ENCODE measurements around the gene NUP133. TPM values are rescaled to one million over a fixed set of nuclear protein-coding genes. Genes with fewer than 3 reads are reported as not detected.

Gene NUP133
- total and polyA plus RNA-seq, 2 experiments from 2014 or later, result 29.5 to 65.4 TPM

GRCh38 chr1:229485318-229485717, 22.8 kb downstream of the NUP133 start:
- ATAC-seq (no peak), DNase-seq (ENCODE audit: low spot score) (no peak)
- Histone ChIP-seq H3K4me1 (ENCODE audit: insufficient read depth) (no peaks in the 10 kb centered on the region), H3K27ac (ENCODE audit: low read depth) (no peak overlapping the region), H4K20me1 (replicated peaks; ENCODE audit: insufficient read depth) (no peaks in the 10 kb centered on the region), H3K9me2 (ENCODE audit: insufficient read depth) (no peaks in the 10 kb centered on the region), H3K4me2 (no peak overlapping the region), H2AFZ (no peak overlapping the region), H3F3A (replicated peaks; ENCODE audit: low read depth) (no peaks in the 10 kb centered on the region), H3K79me2 (replicated peaks; ENCODE audit: insufficient read depth) (no peaks in the 10 kb centered on the region), H3K36me3 (ENCODE audit: insufficient read depth) (peaks cover 44% of the 10 kb centered on the region), H3K27me3 (ENCODE audit: insufficient read depth) (no peaks in the 10 kb centered on the region), H3K4me3 (no peak overlapping the region)
- no peaks in the 10 kb centered on the region for H3K4me1 Mint-ChIP-seq
- peaks cover 2% of the 10 kb centered on the region for H3K27me3 Mint-ChIP-seq (ENCODE audit: insufficient read depth, low read depth, poor library complexity)
- H3K9me3 Mint-ChIP-seq, result no peaks in the 10 kb centered on the region
- H3K36me3 Mint-ChIP-seq (ENCODE audit: low read depth), result peaks cover 75% of the 10 kb centered on the region
- no peak overlapping the region for H3K4me3 Mint-ChIP-seq
- H3K27ac Mint-ChIP-seq, result no peak overlapping the region
- TF ChIP-seq EZH2 (IDR thresholded peaks at IDR 0.05; ENCODE audit: low read depth, unreplicated experiment), result no peak
- no peak for TF ChIP-seq JUNB (IDR thresholded peaks at IDR 0.05; ENCODE audit: unreplicated experiment)
- TF ChIP-seq CREB1 (CRISPR knock-in tag; IDR thresholded peaks at IDR 0.05; ENCODE audit: low read depth), result no peak
- no peak for TF ChIP-seq ZNF462 (CRISPR knock-in tag; IDR thresholded peaks at IDR 0.05)
- no peak for TF ChIP-seq CTCF (conservative IDR thresholded peaks at IDR 0.05; ENCODE audit: low read depth in 2 of 2)
- TF ChIP-seq ZNF331 (CRISPR knock-in tag; IDR thresholded peaks at IDR 0.05; ENCODE audit: low read depth), result no peak
- TF ChIP-seq EZH2phosphoT487 (IDR thresholded peaks at IDR 0.05; ENCODE audit: unreplicated experiment), result no peak
- TF ChIP-seq STAT1 (IDR thresholded peaks at IDR 0.05; ENCODE audit: unreplicated experiment), result no peak
- no peak for TF ChIP-seq ZNF114 (CRISPR knock-in tag; IDR thresholded peaks at IDR 0.05)
- no peak for TF ChIP-seq NANOG (IDR thresholded peaks at IDR 0.05; ENCODE audit: borderline replicate concordance)
- TF ChIP-seq, protein P1, sequence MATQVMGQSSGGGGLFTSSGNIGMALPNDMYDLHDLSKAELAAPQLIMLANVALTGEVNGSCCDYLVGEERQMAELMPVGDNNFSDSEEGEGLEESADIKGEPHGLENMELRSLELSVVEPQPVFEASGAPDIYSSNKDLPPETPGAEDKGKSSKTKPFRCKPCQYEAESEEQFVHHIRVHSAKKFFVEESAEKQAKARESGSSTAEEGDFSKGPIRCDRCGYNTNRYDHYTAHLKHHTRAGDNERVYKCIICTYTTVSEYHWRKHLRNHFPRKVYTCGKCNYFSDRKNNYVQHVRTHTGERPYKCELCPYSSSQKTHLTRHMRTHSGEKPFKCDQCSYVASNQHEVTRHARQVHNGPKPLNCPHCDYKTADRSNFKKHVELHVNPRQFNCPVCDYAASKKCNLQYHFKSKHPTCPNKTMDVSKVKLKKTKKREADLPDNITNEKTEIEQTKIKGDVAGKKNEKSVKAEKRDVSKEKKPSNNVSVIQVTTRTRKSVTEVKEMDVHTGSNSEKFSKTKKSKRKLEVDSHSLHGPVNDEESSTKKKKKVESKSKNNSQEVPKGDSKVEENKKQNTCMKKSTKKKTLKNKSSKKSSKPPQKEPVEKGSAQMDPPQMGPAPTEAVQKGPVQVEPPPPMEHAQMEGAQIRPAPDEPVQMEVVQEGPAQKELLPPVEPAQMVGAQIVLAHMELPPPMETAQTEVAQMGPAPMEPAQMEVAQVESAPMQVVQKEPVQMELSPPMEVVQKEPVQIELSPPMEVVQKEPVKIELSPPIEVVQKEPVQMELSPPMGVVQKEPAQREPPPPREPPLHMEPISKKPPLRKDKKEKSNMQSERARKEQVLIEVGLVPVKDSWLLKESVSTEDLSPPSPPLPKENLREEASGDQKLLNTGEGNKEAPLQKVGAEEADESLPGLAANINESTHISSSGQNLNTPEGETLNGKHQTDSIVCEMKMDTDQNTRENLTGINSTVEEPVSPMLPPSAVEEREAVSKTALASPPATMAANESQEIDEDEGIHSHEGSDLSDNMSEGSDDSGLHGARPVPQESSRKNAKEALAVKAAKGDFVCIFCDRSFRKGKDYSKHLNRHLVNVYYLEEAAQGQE (IDR thresholded peaks at IDR 0.05; ENCODE audit: unreplicated experiment), result no peak
- TF ChIP-seq POLR2AphosphoS5 (IDR thresholded peaks at IDR 0.05; ENCODE audit: low read depth), result no peak
